Activated CD4-positive, alpha-beta memory T cell treated with anti-CD3 and anti-CD28 coated beads for 36 hours (primary cell): ENCODE results near the gene DNMBP. TPM values are rescaled to one million over a fixed set of nuclear protein-coding genes. Genes with fewer than 3 reads are reported as not detected.
"Not testable (repeated sequence)": the region's sequence is repeated elsewhere in the genome, so short reads cannot be mapped to it uniquely, and the experiment has no call there.

Source experiments
- CTCF ChIA-PET: fragments of 350-600 bp; sonication (Branson Sonifier 250); formaldehyde crosslinking; loops from one replicate; lab custom pipeline; 2021; ENCODE audit warnings: antibody characterized with exemption, inconsistent platforms; lab: Charles Lee
- POLR2A ChIA-PET: fragments of 350-600 bp; sonication (Branson Sonifier 250); formaldehyde crosslinking; loops from one replicate; lab custom pipeline; 2021; ENCODE audit warnings: antibody characterized with exemption; lab: Charles Lee
- DNase-seq: peaks from one replicate; pipeline ENCODE4 v3.0.0-alpha.2; 2020
- H3K27ac Mint-ChIP-seq: one replicate; pipeline ENCODE4 v1.8.0; 2021; ENCODE audit warnings: mixed read lengths
- H3K27me3 Mint-ChIP-seq: one replicate; pipeline ENCODE4 v1.8.0; 2021; ENCODE audit warnings: mixed read lengths
- H3K36me3 Mint-ChIP-seq: one replicate; pipeline ENCODE4 v1.8.0; 2021; ENCODE audit warnings: mixed read lengths
- H3K4me1 Mint-ChIP-seq: one replicate; pipeline ENCODE4 v1.8.0; 2021; ENCODE audit warnings: low read depth, mixed read lengths
- H3K4me3 Mint-ChIP-seq: one replicate; pipeline ENCODE4 v1.8.0; 2021; ENCODE audit warnings: mild to moderate bottlenecking, mixed read lengths
- H3K9me3 Mint-ChIP-seq: one replicate; pipeline ENCODE4 v1.8.0; 2021; ENCODE audit warnings: mixed read lengths
- intact Hi-C: fragments of 100-400 bp; cut with micrococcal nuclease; formaldehyde crosslinking; loops from one replicate; pipeline ENCODE4 v1.15.1; 2023
- total RNA-seq, 2 experiments: library from RNA; stranded (reverse); gene quantifications; one replicate each; pipeline ENCODE4 v1.2.3, GENCODE V29; 2021

Gene DNMBP
- total RNA-seq, 2 experiments from 2014 or later, result 2.1 to 2.2 TPM

- CTCF ChIA-PET, DNase-seq, H3K27ac Mint-ChIP-seq, H3K4me3 Mint-ChIP-seq, POLR2A ChIA-PET, H3K4me1 Mint-ChIP-seq, intact Hi-C loops: not testable (repeated sequence)
- Mint-ChIP-seq H3K27me3 (peaks cover 53% of the 10 kb centered on the region), H3K36me3 (peaks cover 21% of the 10 kb centered on the region), H3K9me3 (peaks cover 14% of the 10 kb centered on the region)
Observed at GRCh38 chr10:99863535-99864240, 146.1 kb downstream of the DNMBP start.

DNA sequence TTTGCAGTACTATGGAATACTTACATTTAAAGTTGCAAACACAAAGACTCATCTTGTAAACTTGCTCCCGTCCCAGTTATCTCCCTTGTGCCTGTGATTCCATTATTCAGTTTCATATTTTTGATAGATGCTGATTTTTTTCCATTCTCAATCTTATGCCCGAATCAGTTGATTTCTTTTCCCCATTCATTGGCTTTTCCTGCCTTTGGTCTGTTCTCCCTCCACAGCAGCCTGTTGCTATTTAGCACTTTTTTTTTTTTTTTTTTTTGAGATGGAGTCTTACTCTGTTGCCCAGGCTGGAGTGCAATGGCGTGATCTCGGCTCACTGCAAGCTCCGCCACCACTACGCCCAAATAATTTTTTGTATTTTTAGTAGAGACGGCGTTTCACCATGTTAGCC is 149.3 kb downstream of the DNMBP start:
- DNase-seq, result no peak
- POLR2A ChIA-PET, result no interaction called here
- intact Hi-C loops, result no loop called here
- CTCF ChIA-PET, result interaction anchor here (0.7 to 3.3 kb wide), 4 partner anchors 14 to 185 kb away, joined by 3 to 21 read pairs (median 10); partner anchors contain the start of gene DNMBP
- Mint-ChIP-seq H3K27ac (no peak overlapping the region), H3K27me3 (peaks cover 28% of the 10 kb centered on the region), H3K4me3 (no peak overlapping the region), H3K4me1 (no peaks in the 10 kb centered on the region), H3K36me3 (peaks cover 2% of the 10 kb centered on the region), H3K9me3 (peaks cover 2% of the 10 kb centered on the region)

- H3K36me3 Mint-ChIP-seq, result no peaks in the 10 kb centered on the region
- POLR2A ChIA-PET, result no interaction called here
- no peaks in the 10 kb centered on the region for H3K4me1 Mint-ChIP-seq
- peaks cover 21% of the 10 kb centered on the region for H3K27me3 Mint-ChIP-seq
- H3K4me3 Mint-ChIP-seq, result no peak overlapping the region
- H3K9me3 Mint-ChIP-seq, result no peaks in the 10 kb centered on the region
- intact Hi-C loops, result no loop called here
- CTCF ChIA-PET, result interaction anchor here (0.6 to 3.3 kb wide), 5 partner anchors 14 to 277 kb away, joined by 3 to 21 read pairs (median 6); partner anchors contain the start of gene DNMBP
- peak; percentile 29 for DNase-seq
- no peak overlapping the region for H3K27ac Mint-ChIP-seq
Observed at GRCh38 chr10:99859585-99859984, 150.2 kb downstream of the DNMBP start.

GRCh38 chr10:99858849-99859248 is 150.9 kb downstream of the DNMBP start:
- peaks cover 14% of the 10 kb centered on the region for H3K27me3 Mint-ChIP-seq
- ChIA-PET CTCF (interaction anchor here (1.5 to 3.3 kb wide), 3 partner anchors 13 to 187 kb away, joined by 6 to 21 read pairs (median 14); partner anchors contain the start of gene DNMBP), POLR2A (no interaction called here)
- no peak overlapping the region for H3K27ac Mint-ChIP-seq
- H3K9me3 Mint-ChIP-seq, result no peaks in the 10 kb centered on the region
- no peaks in the 10 kb centered on the region for H3K36me3 Mint-ChIP-seq
- no peak overlapping the region for H3K4me3 Mint-ChIP-seq
- H3K4me1 Mint-ChIP-seq, result no peaks in the 10 kb centered on the region
- DNase-seq, result no peak
- intact Hi-C loops, result no loop called here

GRCh38 chr10:99855479-99856071 is 154.2 kb downstream of the DNMBP start:
- Mint-ChIP-seq H3K4me1 (no peaks in the 10 kb centered on the region), H3K9me3 (no peaks in the 10 kb centered on the region), H3K27ac (no peak overlapping the region), H3K4me3 (no peak overlapping the region), H3K36me3 (peaks cover 11% of the 10 kb centered on the region), H3K27me3 (peaks cover 5% of the 10 kb centered on the region)
- ChIA-PET POLR2A (no interaction called here), CTCF (interaction anchor here (2.1 to 4.2 kb wide), 3 partner anchors 10 to 190 kb away, joined by 7 to 30 read pairs (median 15); partner anchors contain the start of gene DNMBP)
- DNase-seq, result no peak
- intact Hi-C loops, result no loop called here

- ChIA-PET CTCF (interaction anchor here (1.5 to 4.2 kb wide), 5 partner anchors 9 to 191 kb away, joined by 4 to 30 read pairs (median 7); partner anchors contain the start of gene DNMBP), POLR2A (no interaction called here)
- Mint-ChIP-seq H3K27me3 (peaks cover 5% of the 10 kb centered on the region), H3K9me3 (no peaks in the 10 kb centered on the region), H3K4me3 (no peak overlapping the region), H3K36me3 (peaks cover 11% of the 10 kb centered on the region), H3K27ac (no peak overlapping the region), H3K4me1 (no peaks in the 10 kb centered on the region)
- no peak for DNase-seq
- intact Hi-C loops, result no loop called here
Observed at GRCh38 chr10:99854860-99855259, 154.9 kb downstream of the DNMBP start.

GRCh38 chr10:99853655-99854054 is 156.1 kb downstream of the DNMBP start:
- Mint-ChIP-seq H3K27me3 (peaks cover 3% of the 10 kb centered on the region), H3K36me3 (peaks cover 11% of the 10 kb centered on the region), H3K4me3 (no peak overlapping the region), H3K9me3 (no peaks in the 10 kb centered on the region), H3K27ac (no peak overlapping the region), H3K4me1 (no peaks in the 10 kb centered on the region)
- POLR2A ChIA-PET, result no interaction called here
- intact Hi-C loops, result no loop called here
- DNase-seq, result no peak
- CTCF ChIA-PET, result interaction anchor here (1.5 to 4.2 kb wide), 5 partner anchors 8 to 192 kb away, joined by 4 to 30 read pairs (median 6); partner anchors contain the start of gene DNMBP

GRCh38 chr10:99852481-99853213 is 157.1 kb downstream of the DNMBP start:
- no peak for DNase-seq
- POLR2A ChIA-PET, result no interaction called here
- Mint-ChIP-seq H3K36me3 (peaks cover 11% of the 10 kb centered on the region), H3K27ac (no peak overlapping the region), H3K9me3 (no peaks in the 10 kb centered on the region), H3K4me1 (no peaks in the 10 kb centered on the region), H3K4me3 (no peak overlapping the region), H3K27me3 (peaks cover under 1% of the 10 kb centered on the region)
- CTCF ChIA-PET, result interaction anchor here (1.5 to 4.2 kb wide), 3 partner anchors 157 to 196 kb away, joined by 4 to 30 read pairs (median 5); partner anchors contain the start of gene DNMBP
- intact Hi-C loops, result no loop called here

GRCh38 chr10:99851825-99852224 is 157.9 kb downstream of the DNMBP start:
- Mint-ChIP-seq H3K36me3 (peaks cover 11% of the 10 kb centered on the region), H3K4me1 (no peaks in the 10 kb centered on the region), H3K9me3 (no peaks in the 10 kb centered on the region), H3K27me3 (no peaks in the 10 kb centered on the region), H3K4me3 (no peak overlapping the region), H3K27ac (no peak overlapping the region)
- DNase-seq, result no peak
- intact Hi-C loops, result no loop called here
- POLR2A ChIA-PET, result no interaction called here
- CTCF ChIA-PET, result interaction anchor here (1.5 to 8.9 kb wide), 2 partner anchors 196 to 197 kb away, joined by 4 to 282 read pairs; no protein-coding TSS in a partner anchor

DNA sequence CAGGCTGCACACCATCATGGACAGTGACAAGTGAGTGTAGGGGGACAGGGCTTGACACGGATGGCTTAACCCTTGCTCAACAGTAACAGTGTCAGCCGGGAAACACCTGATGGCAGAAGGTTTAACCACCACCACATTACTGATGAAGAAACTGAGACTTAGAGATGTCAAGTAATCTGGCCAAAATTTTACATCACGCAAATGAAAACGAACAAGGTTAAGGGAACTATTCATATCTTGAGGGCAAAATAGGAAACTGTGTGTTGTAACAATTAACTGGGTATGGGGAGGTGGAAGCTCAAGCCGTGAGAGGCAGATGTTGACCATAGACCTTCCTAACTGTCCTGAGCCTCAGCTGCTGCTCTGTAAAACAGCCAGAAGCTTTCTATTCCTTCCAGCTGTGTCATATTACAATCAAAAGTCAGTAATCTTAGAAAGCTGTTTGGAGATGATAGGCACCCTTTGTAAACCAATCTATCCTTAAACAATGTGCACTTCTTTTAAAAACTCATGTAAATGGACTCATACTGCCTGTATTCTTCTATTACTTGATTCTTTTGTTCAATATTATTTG is 158.9 kb downstream of the DNMBP start:
- no peak for DNase-seq
- intact Hi-C loops, result no loop called here
- Mint-ChIP-seq H3K9me3 (no peaks in the 10 kb centered on the region), H3K4me3 (no peak overlapping the region), H3K27ac (no peak overlapping the region), H3K27me3 (no peaks in the 10 kb centered on the region), H3K4me1 (peaks cover 4% of the 10 kb centered on the region), H3K36me3 (peaks cover 11% of the 10 kb centered on the region)
- CTCF ChIA-PET, result interaction anchor here (1.5 to 8.9 kb wide), 2 partner anchors 17 to 197 kb away, joined by 3 to 282 read pairs; no protein-coding TSS in a partner anchor
- POLR2A ChIA-PET, result no interaction called here

- Mint-ChIP-seq H3K27me3 (no peaks in the 10 kb centered on the region), H3K4me1 (peaks cover 4% of the 10 kb centered on the region), H3K36me3 (peaks cover 11% of the 10 kb centered on the region), H3K27ac (no peak overlapping the region), H3K9me3 (no peaks in the 10 kb centered on the region), H3K4me3 (no peak overlapping the region)
- CTCF ChIA-PET, result interaction anchor here (1.5 to 8.9 kb wide), 2 partner anchors 18 to 198 kb away, joined by 3 to 282 read pairs; no protein-coding TSS in a partner anchor
- POLR2A ChIA-PET, result no interaction called here
- intact Hi-C loops, result no loop called here
- no peak for DNase-seq
Observed at GRCh38 chr10:99850021-99850766, 159.6 kb downstream of the DNMBP start.
